Esophagus squamous epithelium (tissue), 4 donors: Measurements from ENCODE around the gene ZNF750.

ENCODE experiments used
- POLR2A ChIP-seq, 4 donors: fragments of 450-650 bp; IDR thresholded peaks; one replicate each; pipeline ENCODE4 v1.6.1; 2017; ENCODE audit warnings: antibody characterized with exemption in 4 of 4, mild to moderate bottlenecking in 4 of 4, moderate library complexity in 3 of 4
- TF ChIP-seq, protein P1 (sequence below), 6 experiments: fragments of 450-650 bp in 4 of 6; fragments of 200-600 bp in 2 of 6; sonication (generic) in 2 of 6; IDR thresholded peaks; one replicate each; pipeline ENCODE4 v1.5.1; 2016 to 2019; ENCODE audit warnings: antibody characterized with exemption in 6 of 6, mild to moderate bottlenecking in 4 of 6, moderate library complexity in 4 of 6

DNA sequence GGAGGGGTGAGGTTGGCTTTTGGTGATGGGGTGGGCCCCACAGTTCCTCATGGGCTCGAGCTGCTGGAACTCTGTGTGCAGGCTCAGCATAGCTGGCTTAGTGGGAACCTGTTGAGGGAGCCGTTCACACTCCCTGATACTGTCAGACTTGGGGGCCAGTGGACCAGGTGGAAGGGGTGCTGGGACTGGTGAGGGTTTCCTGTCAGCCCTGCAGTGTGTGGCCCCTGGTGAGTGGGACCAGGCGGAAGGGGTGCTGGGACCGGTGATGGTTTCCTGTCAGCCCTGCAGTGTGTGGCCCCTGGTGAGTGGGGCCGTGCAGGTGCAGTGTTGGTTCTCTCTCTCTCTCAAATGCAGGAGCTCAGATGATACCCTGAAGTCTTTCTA is 45.1 kb upstream of the ZNF750 start:
- no peak for TF ChIP-seq POLR2A (IDR thresholded peaks at IDR 0.05)
- TF ChIP-seq, protein P1, sequence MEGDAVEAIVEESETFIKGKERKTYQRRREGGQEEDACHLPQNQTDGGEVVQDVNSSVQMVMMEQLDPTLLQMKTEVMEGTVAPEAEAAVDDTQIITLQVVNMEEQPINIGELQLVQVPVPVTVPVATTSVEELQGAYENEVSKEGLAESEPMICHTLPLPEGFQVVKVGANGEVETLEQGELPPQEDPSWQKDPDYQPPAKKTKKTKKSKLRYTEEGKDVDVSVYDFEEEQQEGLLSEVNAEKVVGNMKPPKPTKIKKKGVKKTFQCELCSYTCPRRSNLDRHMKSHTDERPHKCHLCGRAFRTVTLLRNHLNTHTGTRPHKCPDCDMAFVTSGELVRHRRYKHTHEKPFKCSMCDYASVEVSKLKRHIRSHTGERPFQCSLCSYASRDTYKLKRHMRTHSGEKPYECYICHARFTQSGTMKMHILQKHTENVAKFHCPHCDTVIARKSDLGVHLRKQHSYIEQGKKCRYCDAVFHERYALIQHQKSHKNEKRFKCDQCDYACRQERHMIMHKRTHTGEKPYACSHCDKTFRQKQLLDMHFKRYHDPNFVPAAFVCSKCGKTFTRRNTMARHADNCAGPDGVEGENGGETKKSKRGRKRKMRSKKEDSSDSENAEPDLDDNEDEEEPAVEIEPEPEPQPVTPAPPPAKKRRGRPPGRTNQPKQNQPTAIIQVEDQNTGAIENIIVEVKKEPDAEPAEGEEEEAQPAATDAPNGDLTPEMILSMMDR (IDR thresholded peaks at IDR 0.05) = no peak
